GM04504 (cell line): ENCODE data around the gene APEH.

Source experiments
- DNase-seq: peaks from one replicate; pipeline ENCODE4 v3.0.0-alpha.2; 2012; ENCODE audit warnings: low read depth

APEH gene

DNA sequence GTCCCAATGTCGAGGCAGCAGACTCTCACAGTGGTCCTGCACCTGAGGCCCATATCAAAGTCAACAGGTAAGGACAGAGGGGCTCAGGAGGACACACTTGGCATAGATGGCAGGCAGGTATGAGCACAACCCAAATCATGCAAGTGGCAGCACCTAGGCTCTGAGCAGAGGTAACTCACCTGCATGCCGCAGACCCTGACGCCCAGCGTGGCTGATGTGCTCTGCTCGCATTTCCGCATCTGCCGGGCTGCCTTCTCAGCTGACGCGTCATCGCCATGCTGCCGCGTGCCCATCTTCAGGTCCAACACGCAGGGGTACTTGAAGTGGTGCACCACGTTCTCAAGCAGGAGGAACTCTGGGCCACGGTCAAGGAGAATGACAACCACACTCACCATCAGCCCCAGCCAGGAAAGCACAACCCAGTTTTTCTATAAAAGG lies 53.8 kb downstream of the APEH start:
- no peak for DNase-seq

DNA sequence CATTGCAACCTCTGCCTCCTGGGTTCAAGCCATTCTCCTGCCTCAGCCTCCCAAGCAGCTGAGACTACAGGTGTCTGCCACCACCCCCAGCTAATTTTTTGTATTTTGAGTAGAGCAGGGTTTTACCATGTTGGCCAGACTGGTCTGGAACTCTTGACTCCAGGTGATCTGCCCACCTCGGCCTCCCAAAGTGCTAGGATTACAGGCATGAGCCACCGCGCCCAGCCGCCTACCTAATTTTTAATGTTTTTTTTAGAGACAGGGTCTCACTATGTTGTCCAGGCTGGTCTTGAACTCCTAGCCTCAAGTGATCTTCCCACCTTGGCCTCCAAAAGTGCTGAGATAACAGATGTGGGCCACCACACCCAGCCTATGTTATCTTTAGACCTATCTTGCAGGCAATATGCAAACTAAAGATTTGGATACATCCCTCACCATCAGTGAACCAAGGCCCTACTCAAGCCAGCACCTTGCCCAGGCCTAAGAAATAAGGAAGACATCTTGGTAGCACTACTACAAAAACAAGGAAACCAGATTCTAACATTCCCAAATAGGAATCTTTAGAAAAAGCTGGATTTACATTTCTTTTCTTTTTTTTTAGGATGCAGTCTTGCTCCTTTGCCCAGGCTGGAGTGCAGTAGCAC lies 55.9 kb downstream of the APEH start:
- no peak for DNase-seq

DNA sequence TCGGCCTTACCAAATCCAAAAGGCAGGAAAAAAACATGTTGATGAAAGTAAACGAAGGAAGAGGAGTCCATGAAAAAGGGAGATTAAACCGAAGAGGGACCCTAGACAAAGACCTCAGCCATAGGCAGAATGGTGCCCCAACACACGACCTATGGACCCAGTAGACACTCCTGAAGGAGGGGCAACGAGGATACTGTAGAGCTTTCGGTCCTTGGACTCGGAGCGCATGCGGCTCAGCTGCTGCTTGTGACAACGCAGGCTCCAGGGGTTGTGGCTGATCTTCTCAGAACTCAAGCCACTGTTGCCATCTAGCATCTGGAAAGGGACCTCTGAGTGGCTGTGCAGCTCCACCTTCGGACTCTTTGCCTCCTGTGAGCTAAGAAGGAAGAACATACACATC lies 58.4 kb downstream of the APEH start:
- DNase-seq = no peak

DNA sequence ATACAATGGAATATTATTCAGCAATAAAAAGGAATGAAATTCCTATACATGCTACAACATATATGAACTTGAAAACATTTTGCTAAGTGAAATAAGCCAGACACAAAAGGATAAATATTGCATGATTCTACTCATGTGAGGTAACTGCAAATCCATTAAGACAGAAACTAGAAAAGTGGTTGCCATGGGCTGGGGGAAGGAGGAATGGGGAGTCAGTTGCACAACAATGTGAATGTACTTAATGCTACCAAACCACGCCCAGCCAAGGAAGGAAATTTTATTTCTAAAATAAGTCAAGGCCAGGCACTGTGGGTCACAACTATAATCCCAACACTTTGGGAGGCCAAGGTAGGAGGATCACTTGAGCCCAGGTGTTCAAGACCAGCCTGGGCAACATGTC lies 59.4 kb downstream of the APEH start:
- no peak for DNase-seq
